HG03457 (cell line): Measurements from ENCODE around the gene G6PD.

Experiments
- ATAC-seq: cut with Tn5 transposase; IDR thresholded peaks from one replicate; pipeline ENCODE4 v1.9.1; 2021; ENCODE audit warnings: moderate number of reproducible peaks; ENCODE audit not compliant: unreplicated experiment

The G6PD gene

GRCh38 chrX:154488336-154489075, 58.1 kb downstream of the G6PD start:
- no peak for ATAC-seq

GRCh38 chrX:154487518-154488290, 58.9 kb downstream of the G6PD start:
- no peak for ATAC-seq

GRCh38 chrX:154486396-154487207, 60.0 kb downstream of the G6PD start, which contains the start of gene UBL4A:
UBL4A (minus strand) TSS chrX:154486615; CDS start chrX:154486584, 31 bp downstream.
- ATAC-seq, result no peak

DNA sequence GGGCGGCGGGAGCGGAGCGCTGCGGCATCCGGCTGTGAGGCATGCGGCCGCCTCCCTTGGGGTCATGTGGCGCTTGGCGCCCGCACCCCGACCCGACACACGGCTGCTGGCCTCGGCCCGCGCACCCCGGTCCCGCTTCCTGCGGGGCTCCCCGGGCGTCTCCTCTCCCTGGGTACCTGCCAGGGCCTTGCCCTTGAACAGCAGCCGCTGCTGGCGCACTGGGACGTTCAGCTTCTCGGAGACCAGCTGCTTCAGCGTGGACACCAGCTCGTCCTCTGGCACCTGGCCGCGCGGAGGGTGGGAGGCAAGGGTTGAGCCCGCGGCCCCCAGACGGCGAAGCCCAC, 60.6 kb downstream of the G6PD start:
- no peak for ATAC-seq

DNA sequence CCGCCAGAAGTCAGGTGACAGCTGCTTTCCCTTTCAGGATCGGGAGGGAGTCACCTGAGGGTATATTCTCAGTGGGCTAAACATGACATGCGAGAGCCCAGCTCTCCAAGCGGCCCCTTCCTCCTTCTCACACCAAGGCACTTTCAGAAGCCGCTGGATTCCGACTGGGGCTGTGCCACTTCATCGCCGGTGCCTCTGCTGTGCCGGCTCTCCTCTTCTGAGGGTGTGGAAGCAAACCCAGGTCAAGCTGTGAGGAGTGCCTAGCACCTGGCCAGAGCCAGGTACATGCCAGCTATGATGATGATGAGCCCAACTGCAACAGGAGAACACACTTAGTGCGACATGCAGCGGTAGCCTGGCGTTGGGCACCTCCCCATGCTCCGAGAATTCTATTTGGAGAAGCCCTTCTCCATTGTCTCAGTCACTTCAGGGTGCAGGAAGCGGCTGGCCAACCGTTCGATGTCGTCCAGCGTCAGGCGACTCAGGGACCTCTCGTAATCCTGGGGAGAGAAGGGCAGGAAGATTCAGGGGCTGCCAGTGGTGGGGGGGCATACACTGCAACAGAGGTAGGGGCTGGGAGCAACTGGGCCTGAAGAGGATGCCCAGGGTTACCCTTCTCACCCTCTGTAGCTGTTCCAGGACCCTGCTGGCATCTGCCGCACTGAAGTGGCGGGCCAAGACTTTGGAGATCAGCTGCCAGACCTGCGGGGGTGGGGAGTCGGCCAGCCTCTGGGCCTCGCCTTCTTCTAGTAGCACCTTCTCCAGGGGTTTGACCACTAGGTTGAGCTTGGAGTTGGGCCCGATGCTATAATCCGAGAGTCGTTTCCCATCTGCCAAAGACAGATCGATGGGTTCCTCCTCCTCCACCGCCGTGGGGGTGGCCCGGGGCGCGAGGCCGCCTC, 61.2 kb downstream of the G6PD start:
- ATAC-seq, result no peak

GRCh38 chrX:154484255-154485149, 62.1 kb downstream of the G6PD start:
- ATAC-seq, result no peak

GRCh38 chrX:154483325-154483724, 63.3 kb downstream of the G6PD start:
- no peak for ATAC-seq

DNA sequence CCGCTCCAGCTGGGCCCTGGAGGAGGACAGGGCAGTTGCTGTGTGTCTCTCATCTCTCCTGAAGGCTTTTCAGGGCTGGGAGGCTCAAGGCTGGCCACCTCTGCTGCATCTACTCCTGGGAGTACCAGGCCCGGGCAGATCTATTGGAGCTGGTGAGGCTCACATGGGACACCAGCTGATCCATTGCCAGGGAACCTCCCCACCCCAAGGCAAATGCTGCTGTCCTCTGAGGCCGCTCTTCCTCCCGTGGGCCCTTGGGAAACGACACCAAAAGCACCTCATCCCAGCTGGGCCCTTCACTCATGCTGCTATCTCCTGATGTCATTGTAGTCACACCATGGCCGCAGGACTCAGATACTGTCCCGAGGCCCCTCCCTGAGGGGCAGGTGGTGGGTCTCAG, 63.9 kb downstream of the G6PD start:
- ATAC-seq, result no peak

DNA sequence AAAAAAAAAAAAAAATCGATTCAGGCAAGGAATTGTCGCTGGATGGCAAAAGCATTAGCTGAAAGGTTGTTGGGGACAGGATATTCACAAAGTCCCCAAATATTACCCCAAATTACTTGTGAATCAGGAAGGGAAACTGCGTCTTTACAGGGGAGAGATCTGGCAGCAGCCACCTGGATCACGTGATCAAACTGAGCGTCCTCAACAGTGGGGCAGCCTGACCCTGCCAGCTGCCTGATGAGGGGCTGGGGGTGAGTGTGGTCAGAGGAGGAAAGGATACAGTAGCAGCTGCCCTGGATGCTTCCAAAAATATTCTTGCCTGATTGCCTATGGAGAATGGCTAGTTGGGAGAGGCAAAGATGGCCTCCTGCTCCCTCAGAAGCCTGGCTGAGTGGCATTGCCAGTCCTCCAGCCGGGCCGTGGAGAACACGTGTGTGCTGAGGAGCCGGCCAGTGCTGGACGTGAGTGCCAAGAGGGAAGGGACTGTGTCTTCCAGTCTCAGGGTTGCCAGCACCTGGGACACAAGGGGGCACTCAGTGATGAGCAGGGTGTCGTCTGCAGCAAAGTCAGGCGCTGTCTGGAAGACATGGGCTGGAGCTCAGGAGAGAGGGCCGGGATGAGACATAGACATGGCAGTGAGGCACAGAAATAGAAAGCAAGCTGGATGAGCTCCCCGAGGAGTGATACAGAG, 64.6 kb downstream of the G6PD start:
- ATAC-seq, result no peak
